Hepatocyte (in vitro differentiated cells): ENCODE measurements around the gene CASP2.

Source experiments
- EZH2 ChIP-seq: fragments of 200-600 bp; sonication (generic); IDR thresholded peaks from 2 replicates; pipeline ENCODE4 v1.6.1; 2016; ENCODE audit warnings: antibody characterized with exemption, mild to moderate bottlenecking, borderline replicate concordance
- EZH2phosphoT487 ChIP-seq: fragments of 200-600 bp; sonication (generic); IDR thresholded peaks from one replicate; pipeline ENCODE4 v1.6.1; 2018; ENCODE audit warnings: antibody characterized with exemption, mild to moderate bottlenecking, low read depth, moderate library complexity; ENCODE audit not compliant: unreplicated experiment, severe bottlenecking
- TF ChIP-seq, protein P1 (sequence below): fragments of 200-600 bp; sonication (generic); IDR thresholded peaks from 2 replicates; pipeline ENCODE4 v1.5.1; 2016; ENCODE audit warnings: antibody characterized with exemption, mild to moderate bottlenecking; ENCODE audit not compliant: poor library complexity

DNA sequence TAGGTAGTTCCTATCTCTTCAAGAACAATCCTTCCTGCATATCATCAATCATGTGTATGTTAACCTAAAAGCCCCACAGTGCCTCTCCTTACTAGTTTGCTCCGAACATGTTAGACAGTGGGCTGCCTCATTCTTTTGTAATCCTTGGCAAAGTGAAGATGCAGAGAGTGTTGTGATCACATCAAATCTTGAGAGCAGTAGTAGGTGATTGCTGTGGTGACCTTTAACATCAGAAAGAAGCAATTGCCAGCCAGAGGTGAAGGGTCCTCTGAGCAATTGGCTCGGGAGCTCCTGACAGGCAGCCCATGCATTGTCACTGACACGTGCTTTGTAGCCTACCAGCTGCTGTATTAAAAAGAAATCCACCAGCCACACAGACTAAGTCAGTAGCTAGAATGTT lies 44.5 kb upstream of the CASP2 start:
- TF ChIP-seq, protein P1, sequence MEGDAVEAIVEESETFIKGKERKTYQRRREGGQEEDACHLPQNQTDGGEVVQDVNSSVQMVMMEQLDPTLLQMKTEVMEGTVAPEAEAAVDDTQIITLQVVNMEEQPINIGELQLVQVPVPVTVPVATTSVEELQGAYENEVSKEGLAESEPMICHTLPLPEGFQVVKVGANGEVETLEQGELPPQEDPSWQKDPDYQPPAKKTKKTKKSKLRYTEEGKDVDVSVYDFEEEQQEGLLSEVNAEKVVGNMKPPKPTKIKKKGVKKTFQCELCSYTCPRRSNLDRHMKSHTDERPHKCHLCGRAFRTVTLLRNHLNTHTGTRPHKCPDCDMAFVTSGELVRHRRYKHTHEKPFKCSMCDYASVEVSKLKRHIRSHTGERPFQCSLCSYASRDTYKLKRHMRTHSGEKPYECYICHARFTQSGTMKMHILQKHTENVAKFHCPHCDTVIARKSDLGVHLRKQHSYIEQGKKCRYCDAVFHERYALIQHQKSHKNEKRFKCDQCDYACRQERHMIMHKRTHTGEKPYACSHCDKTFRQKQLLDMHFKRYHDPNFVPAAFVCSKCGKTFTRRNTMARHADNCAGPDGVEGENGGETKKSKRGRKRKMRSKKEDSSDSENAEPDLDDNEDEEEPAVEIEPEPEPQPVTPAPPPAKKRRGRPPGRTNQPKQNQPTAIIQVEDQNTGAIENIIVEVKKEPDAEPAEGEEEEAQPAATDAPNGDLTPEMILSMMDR = no peak
- TF ChIP-seq EZH2 (no peak), EZH2phosphoT487 (no peak)
